Astrocyte (in vitro differentiated cells and primary cell): ENCODE data around the gene ZNF532. TPM values are rescaled to one million over a fixed set of nuclear protein-coding genes. Genes with fewer than 3 reads are reported as not detected.

Experiments used
- DNase-seq: peaks from one replicate; pipeline ENCODE4 v3.0.0-alpha.2; 2010; ENCODE audit warnings: low read depth
- FAIRE-seq: peaks from 2 replicates; lab custom pipeline; 2011; peaks lifted over from hg19 to GRCh38; lab: Jason Lieb, UNC
- H2AFZ ChIP-seq: 2 replicates; pipeline ENCODE4 v1.6.0; 2012; ENCODE audit warnings: low read depth, low read length, inconsistent platforms
- H3K27ac ChIP-seq: 2 replicates; pipeline ENCODE4 v1.5.1; 2011; ENCODE audit warnings: low read depth, low read length, inconsistent platforms
- H3K27me3 ChIP-seq: 2 replicates; pipeline ENCODE4 v1.6.0; 2011; ENCODE audit warnings: low read length, inconsistent platforms; ENCODE audit not compliant: insufficient read depth
- H3K36me3 ChIP-seq: 2 replicates; pipeline ENCODE4 v1.5.1; 2011; ENCODE audit warnings: low read length, inconsistent platforms; ENCODE audit not compliant: insufficient read depth
- H3K4me1 ChIP-seq: 2 replicates; pipeline ENCODE4 v1.5.1; 2011; ENCODE audit warnings: low read length, inconsistent platforms; ENCODE audit not compliant: insufficient read depth
- H3K4me2 ChIP-seq: 2 replicates; pipeline ENCODE4 v1.6.0; 2012; ENCODE audit warnings: low read length, inconsistent platforms
- H3K4me3 ChIP-seq: 2 replicates; pipeline ENCODE4 v1.5.1; 2011; ENCODE audit warnings: low read depth, mild to moderate bottlenecking, low read length, inconsistent platforms; ENCODE audit not compliant: insufficient read depth
- H3K79me2 ChIP-seq: 2 replicates; pipeline ENCODE4 v1.6.0; 2012; ENCODE audit warnings: mild to moderate bottlenecking, low read length, inconsistent platforms; ENCODE audit not compliant: insufficient read depth
- H3K9ac ChIP-seq: 2 replicates; pipeline ENCODE4 v1.6.0; 2012; ENCODE audit warnings: mild to moderate bottlenecking, low read length, inconsistent platforms
- H3K9me3 ChIP-seq: 2 replicates; pipeline ENCODE4 v1.5.1; 2012; ENCODE audit warnings: low read depth, mild to moderate bottlenecking, low read length, inconsistent platforms; ENCODE audit not compliant: insufficient read depth
- H4K20me1 ChIP-seq: 2 replicates; pipeline ENCODE4 v1.6.0; 2012; ENCODE audit warnings: low read length, inconsistent platforms; ENCODE audit not compliant: insufficient read depth
- H3K27ac Mint-ChIP-seq: one replicate; pipeline ENCODE4 v1.8.0; 2021; ENCODE audit warnings: mild to moderate bottlenecking, mixed read lengths; ENCODE audit not compliant: unreplicated experiment
- H3K27me3 Mint-ChIP-seq: one replicate; pipeline ENCODE4 v1.8.0; 2021; ENCODE audit warnings: low read depth, mixed read lengths; ENCODE audit not compliant: unreplicated experiment
- H3K36me3 Mint-ChIP-seq: one replicate; pipeline ENCODE4 v1.8.0; 2021; ENCODE audit warnings: low read depth, mixed read lengths; ENCODE audit not compliant: unreplicated experiment
- H3K4me1 Mint-ChIP-seq: one replicate; pipeline ENCODE4 v1.8.0; 2021; ENCODE audit warnings: low read depth, mixed read lengths; ENCODE audit not compliant: unreplicated experiment
- H3K4me3 Mint-ChIP-seq: one replicate; pipeline ENCODE4 v1.8.0; 2021; ENCODE audit warnings: mild to moderate bottlenecking, moderate library complexity, mixed read lengths; ENCODE audit not compliant: unreplicated experiment
- H3K9me3 Mint-ChIP-seq: one replicate; pipeline ENCODE4 v1.8.0; 2021; ENCODE audit warnings: mild to moderate bottlenecking, mixed read lengths; ENCODE audit not compliant: unreplicated experiment
- EZH2 ChIP-seq: IDR thresholded peaks from 2 replicates; pipeline ENCODE4 v1.6.1; 2012; ENCODE audit warnings: mild to moderate bottlenecking, low read length, inconsistent platforms; ENCODE audit not compliant: insufficient read depth
- total RNA-seq: library from RNA; stranded (reverse); gene quantifications from 2 replicates; pipeline ENCODE4 v1.2.1, GENCODE V29; 2021
- TF ChIP-seq, protein P1 (sequence below): IDR thresholded peaks from 2 replicates; pipeline ENCODE4 v1.5.1; 2011; ENCODE audit warnings: low read depth, mild to moderate bottlenecking, inconsistent platforms, low read length, moderate library complexity; ENCODE audit not compliant: insufficient read depth

ZNF532 gene
- total RNA-seq, 1 donor from 2014 or later, result 135 TPM

DNA sequence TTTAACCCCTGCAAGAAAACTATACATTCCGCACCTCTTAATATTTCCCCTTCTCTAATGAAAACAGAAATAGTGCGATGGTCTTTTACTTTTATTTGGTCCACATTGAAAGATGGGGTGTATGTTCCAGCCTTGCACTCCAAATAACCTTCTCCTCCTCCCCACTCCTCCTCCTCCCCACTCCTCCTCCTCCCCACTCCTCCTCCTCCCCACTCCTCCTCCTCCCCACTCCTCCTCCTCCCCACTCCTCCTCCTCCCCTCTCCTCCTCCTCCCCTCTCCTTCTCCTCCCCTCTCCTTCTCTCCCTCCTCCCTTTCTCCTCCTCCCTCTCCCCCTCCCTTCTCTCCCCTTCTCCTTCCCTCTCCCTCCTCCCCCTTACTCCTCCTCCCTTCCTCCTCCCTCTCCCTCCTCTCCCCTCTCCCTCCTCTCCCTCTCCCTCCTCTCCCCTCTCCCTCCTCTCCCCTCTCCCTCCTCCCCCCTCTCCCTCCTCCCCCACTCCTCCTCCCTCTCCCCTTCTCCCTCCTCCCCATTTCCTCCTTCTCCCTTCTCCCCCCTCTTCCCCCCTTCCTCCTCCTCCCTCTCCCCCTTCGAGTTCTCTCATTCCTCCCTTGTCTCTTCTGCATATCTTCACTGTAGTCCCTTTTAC, 70.4 kb downstream of the ZNF532 start:
- H3K9ac ChIP-seq, result no peak overlapping the region
- no peaks in the 10 kb centered on the region for H3K9me3 Mint-ChIP-seq
- H2AFZ ChIP-seq, result no peak overlapping the region
- TF ChIP-seq, protein P1, sequence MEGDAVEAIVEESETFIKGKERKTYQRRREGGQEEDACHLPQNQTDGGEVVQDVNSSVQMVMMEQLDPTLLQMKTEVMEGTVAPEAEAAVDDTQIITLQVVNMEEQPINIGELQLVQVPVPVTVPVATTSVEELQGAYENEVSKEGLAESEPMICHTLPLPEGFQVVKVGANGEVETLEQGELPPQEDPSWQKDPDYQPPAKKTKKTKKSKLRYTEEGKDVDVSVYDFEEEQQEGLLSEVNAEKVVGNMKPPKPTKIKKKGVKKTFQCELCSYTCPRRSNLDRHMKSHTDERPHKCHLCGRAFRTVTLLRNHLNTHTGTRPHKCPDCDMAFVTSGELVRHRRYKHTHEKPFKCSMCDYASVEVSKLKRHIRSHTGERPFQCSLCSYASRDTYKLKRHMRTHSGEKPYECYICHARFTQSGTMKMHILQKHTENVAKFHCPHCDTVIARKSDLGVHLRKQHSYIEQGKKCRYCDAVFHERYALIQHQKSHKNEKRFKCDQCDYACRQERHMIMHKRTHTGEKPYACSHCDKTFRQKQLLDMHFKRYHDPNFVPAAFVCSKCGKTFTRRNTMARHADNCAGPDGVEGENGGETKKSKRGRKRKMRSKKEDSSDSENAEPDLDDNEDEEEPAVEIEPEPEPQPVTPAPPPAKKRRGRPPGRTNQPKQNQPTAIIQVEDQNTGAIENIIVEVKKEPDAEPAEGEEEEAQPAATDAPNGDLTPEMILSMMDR, result no peak
- TF ChIP-seq EZH2, result no peak
- H3K27ac ChIP-seq, result no peak overlapping the region
- no peak overlapping the region for H3K4me2 ChIP-seq
- peaks cover 54% of the 10 kb centered on the region for H3K79me2 ChIP-seq
- H3K4me3 ChIP-seq, result no peak overlapping the region
- no peak for DNase-seq
- H3K27ac Mint-ChIP-seq, result no peak overlapping the region
- peaks cover 21% of the 10 kb centered on the region for H4K20me1 ChIP-seq
- H3K27me3 Mint-ChIP-seq, result no peaks in the 10 kb centered on the region
- no peak overlapping the region for H3K4me3 Mint-ChIP-seq
- H3K4me1 Mint-ChIP-seq, result peaks cover 20% of the 10 kb centered on the region
- peaks cover 3% of the 10 kb centered on the region for H3K36me3 ChIP-seq
- no peaks in the 10 kb centered on the region for H3K27me3 ChIP-seq
- peaks cover 19% of the 10 kb centered on the region for H3K36me3 Mint-ChIP-seq
- FAIRE-seq, result no peak
- H3K9me3 ChIP-seq, result no peaks in the 10 kb centered on the region
- peaks cover 13% of the 10 kb centered on the region for H3K4me1 ChIP-seq

DNA sequence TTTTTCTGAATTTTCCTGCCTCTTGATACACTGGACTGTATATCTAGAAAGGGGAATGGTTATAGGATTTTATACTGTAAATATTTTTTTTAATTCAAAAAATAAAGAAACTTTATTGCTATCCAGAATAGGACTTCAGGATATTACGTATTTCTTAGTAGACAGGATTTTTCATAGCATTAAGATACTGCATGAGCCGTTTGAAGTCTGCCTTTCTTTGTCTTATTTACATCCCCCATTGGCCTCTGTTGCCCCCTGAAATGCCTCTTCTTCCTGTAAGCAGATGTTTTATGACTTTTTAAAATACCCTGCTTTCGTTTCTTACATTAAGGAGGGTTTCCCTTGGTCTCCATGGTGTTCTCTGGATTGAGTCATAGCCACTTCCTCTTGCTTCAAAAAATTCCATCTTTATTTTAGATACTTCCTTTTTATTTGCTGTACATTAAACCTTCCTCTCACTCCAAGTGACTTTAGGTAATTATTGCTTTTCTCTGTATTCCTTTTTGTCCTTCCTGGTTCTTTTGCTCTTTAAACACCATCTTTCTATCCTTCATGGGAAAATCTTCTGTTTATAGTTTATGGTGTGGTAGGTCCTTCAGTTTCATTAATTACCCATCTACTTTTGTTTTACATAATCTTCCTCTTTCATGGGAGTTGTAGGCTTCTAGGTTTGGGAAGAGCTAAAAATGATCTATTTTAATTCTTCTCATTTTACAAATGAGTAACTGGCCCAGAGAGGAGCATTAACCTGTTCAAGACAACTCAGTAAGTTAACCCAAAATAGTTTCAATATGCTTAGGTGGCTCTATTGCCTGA, 72.6 kb downstream of the ZNF532 start:
- Histone ChIP-seq H3K9ac (peak overlapping the region; percentile 30), H3K79me2 (peaks cover 32% of the 10 kb centered on the region), H3K4me1 (peaks cover 13% of the 10 kb centered on the region), H3K4me2 (peak overlapping the region; percentile 77), H3K27me3 (no peaks in the 10 kb centered on the region), H3K36me3 (peaks cover 7% of the 10 kb centered on the region), H3K9me3 (no peaks in the 10 kb centered on the region), H4K20me1 (peaks cover 12% of the 10 kb centered on the region), H3K27ac (peak overlapping the region; percentile 59), H2AFZ (no peak overlapping the region), H3K4me3 (peak overlapping the region; percentile 15)
- Mint-ChIP-seq H3K36me3 (peaks cover 18% of the 10 kb centered on the region), H3K9me3 (no peaks in the 10 kb centered on the region), H3K27ac (peak overlapping the region; percentile 84), H3K4me1 (peaks cover 20% of the 10 kb centered on the region), H3K27me3 (no peaks in the 10 kb centered on the region), H3K4me3 (peak overlapping the region; percentile 48)
- peak; percentile 50 for FAIRE-seq
- DNase-seq, result peak; percentile 59
- TF ChIP-seq, protein P1, result no peak
- TF ChIP-seq EZH2, result no peak
